ENCODE data around the gene CADPS2.

The CADPS2 gene

DNA sequence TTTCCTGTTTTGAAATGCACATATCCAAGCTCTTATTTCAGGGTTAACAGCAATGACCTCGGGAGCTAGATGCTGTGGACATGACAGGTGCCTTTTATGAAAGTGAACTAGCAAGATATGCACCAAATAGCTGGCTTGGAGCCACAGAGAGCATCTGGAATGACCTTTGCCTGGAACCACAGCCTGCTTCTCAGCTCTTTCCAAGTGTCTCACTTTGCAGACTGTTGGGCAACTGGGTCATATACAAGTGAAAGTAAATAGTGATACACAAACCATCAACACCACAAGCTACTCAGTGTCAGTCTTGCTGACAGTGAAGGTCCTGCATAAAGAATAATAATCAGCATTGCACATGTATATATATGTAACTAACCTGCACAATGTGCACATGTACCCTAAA is 370.9 kb downstream of the CADPS2 start:
- no peak for DNase-seq

DNA sequence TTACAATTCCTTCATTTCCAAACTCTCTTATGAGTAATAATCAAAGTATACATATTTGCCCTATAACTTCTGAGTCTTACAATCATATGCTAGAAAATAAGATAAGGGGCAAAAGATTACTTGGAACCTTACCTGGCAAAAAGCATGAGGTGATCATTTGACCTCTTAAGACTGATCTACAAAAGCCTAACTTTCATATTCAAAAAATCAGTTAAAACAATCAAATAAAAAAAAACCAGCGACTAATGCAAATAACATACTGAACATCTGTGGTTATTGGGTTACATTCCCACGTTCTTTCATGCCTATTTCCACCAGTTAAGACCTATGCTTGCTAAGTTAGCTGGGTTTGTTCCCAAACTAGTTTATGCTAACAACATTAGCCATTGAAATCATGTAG is 375.0 kb downstream of the CADPS2 start:
- DNase-seq: no peak

DNA sequence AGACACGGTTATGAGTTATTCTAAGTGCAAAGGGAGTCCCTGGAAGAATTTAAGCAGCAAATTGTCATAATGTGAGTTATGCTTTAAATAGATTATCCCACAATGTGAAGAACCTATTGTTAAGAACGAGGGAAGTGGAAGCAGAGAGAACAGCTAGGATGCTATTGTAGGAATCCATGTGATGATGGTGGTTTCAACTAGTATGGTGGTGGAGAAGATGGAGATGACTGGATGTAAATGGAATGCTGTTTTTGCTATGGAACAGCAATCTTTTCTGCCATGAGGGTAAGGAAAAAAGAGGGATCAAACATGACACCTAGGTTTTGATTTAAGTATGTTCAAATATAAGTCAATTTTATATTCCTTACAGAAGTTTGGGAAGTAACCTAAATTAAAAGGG is 378.7 kb downstream of the CADPS2 start:
- DNase-seq: no peak

DNA sequence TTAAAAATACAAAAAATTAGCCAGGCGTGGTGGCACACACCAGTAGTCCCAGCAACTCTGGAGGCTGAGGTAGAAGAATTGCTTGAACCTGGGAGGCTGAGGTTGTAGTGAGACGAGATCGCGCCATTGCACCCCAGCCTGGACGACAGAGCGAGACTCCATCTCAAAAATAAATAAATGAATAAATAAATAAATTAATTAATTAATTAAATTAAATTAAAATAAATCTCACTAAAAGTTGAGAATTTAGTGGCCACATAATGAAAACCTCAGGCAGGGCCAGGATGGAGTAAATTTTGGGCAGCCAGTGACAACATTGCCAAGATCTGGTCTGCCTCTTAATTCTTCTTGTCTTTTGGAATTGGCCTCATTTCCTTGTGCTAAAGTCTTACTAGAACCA is 394.3 kb downstream of the CADPS2 start:
- no peak for DNase-seq

DNA sequence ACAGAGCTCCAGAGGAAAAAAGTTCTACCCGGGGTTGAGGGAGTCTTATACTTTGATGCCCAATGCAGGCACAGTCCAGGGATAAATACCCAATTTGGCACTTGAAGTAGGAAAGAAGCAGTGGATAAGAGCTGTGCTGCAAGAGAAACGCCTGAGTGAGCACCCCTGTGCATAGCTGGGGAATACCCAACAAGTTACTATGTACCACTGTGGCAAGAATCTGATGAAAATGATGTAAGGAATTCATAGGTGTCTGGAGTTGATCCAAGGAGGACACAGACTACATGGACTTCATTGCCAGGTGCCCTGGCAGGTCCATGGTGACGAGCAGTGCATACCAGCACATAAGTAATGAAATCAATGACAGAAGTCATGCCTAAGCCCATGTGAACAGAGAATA is 398.0 kb downstream of the CADPS2 start:
- no peak for DNase-seq

DNA sequence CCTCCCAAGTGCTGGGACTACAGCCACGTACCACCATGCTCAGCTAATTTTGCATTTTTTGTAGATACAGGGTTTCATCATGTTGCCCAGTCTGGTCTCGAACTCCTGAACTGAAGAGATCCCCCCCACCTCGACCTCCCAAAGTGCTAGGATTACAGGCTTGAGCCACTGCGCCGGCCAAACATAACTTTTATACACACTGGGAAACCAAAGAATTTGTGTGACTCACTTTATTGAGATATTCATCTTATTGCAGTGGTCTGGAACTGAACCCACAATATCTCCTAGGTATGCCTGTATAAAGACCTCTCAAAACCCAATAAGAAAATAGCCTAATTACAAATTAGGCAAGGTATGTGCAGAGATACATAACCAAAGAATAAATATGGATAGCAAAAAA is 399.1 kb downstream of the CADPS2 start:
- no peak for DNase-seq

DNA sequence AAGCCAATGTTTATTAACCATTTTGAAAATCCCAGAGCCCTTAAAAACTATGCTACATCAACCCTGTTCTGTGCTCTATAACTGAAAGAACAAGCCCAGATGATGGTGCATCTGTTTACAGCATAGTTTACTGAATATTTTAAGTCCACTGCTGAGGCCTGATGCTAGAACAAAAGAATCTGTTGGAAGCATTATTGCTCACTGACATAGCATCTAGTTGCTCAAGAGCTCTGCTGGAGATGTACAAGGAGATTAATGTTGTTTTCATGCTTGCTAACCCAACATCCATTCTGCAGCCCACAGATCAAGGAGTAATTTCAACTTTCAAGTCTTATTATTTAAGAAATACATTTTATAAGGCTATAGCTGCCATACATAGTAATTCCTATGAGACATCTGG is 400.4 kb downstream of the CADPS2 start:
- DNase-seq: no peak

DNA sequence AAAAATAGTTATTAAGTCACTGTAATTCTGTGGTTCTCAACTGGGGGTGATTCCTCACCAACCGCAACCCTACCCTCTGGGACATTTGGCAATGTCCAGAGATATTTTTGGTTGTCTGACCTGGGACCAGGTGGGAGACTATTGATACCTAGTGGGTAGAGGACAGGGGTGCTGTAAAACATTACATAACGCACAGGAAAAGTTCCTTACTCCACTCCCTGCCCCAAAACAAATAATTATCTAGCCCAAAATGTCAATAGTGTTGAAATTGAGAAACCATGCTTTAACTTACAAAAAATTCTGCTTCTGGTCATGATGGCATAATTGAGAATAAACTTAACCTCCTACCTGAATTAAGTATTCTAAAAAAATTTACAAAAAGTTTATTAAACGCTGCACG is 404.0 kb downstream of the CADPS2 start:
- no peak for DNase-seq

DNA sequence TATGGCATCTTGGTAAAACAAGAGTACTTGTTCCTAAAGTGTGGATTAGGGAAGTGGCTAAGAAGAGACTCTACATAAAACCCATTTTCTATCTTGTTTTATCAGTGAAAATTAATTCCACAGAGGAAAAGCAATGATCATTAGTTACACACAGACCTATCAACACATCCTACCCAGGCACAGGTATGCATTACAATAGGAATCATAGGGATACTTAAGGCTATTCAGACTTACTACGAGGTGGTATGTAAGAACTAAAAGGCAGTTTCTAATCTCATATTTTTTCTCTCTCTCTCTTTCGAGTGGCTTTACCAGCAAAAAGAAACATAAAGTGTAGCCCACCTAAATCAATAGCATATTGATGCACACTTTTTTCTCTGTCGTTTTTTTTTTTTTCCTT is 415.4 kb downstream of the CADPS2 start:
- no peak for DNase-seq

DNA sequence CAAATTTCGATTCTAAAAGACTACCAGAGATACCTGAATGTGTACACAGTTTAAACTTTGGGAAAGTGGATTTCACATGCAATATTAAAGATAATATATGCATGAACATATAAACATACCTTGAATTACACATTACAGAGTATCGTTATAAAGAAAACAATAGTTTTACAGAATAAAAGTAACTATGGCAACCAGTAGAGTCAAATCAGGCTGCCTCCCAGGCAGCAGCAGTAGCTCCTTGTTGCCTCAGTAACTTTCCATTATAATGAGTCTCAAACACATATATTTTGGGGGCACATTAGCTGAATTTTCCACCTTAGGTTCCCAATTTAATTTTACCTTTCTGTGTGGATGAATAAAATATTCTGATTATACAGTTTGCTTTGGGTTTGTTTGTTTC is 417.3 kb downstream of the CADPS2 start:
- no peak for DNase-seq

DNA sequence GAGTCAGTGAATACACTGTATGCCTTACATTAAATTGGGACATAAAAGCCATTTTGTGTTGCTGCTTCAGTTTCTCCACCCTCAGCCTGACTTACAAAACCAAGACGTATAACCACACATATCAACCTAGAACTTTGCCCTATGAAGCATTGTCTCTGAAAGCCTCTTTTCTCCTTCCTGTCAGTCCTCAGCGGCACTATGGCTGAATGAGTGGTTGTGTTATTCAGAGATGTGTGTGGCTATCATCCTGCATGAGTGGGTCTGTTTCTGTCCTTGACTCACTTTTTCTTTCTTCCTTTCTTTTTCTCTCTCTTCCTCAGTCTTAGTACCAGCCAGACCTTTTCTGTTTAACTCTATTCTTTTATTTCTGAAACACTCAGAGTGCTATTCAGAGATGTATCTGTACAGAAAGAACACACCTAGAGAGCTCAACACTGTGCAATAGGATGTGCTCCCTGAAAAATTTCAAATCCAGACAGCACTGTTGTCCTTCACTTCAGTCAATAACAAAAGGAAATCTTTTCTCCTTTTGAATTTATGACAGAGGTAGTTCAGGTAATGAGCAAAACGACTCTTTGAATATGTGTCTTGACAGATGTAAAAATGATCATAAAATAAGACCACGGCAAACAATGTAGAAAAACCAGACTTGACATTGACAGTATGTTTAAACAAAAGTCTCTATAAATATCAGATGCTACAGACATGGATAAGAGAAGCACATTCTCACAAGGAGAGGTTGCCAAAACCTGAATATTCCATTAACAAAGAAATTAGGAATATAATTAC is 418.4 kb downstream of the CADPS2 start:
- peak; percentile 19 for DNase-seq

DNA sequence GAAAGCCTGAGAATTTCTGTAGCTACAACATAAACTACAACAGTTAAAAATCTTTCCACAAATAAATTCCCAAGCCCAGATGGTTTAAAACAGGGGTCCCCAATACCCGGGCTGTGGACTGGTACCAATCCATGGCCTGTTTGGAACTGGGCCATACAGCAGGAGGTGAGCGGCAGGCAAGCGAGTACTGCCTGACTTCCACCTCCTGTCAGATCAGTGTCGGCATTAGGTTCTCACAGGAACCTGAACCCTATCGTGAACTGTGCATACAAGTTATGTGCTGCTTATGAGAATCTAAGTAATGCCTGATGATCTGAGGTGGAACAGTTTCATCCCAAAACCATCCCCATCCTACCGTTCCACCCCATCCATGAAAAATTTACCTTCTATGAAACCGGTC is 421.0 kb downstream of the CADPS2 start:
- no peak for DNase-seq

DNA sequence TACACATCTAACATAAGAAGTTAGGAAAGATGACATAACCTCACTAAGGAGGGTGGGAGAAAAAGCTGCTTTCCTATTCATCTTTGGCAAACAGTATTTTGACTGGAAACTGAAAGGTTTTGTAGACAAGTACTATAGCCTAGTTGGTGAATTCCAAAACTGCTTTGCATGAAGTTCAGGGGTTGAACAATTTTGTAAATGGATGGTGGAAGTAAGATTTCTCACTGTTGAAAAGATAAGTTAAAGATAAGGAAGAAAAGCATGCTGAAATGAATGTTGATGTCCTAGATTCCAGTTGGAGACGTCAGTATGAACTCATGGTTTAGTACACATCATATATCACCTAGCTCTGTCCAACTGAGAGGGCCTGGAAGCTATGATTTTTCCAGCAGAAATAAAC is 422.6 kb downstream of the CADPS2 start:
- DNase-seq: no peak

DNA sequence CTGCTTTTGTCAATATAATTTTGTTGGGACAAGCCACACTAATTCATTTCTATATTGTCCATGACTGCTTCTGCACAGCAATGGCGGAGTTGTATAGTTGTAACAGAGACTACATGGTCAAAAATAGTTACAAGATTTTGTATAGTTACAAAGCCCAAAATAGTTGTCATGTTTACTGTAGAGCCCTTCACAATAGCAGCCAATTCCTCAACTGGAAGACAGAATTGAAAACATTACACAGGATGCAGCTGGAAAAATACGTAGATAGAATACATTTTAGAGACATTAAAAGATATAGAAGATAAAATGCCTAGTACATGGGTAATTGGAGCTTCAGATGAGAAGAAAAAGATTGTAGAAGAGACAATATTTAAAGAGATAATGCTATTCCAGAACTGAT is 425.3 kb downstream of the CADPS2 start:
- DNase-seq: no peak

DNA sequence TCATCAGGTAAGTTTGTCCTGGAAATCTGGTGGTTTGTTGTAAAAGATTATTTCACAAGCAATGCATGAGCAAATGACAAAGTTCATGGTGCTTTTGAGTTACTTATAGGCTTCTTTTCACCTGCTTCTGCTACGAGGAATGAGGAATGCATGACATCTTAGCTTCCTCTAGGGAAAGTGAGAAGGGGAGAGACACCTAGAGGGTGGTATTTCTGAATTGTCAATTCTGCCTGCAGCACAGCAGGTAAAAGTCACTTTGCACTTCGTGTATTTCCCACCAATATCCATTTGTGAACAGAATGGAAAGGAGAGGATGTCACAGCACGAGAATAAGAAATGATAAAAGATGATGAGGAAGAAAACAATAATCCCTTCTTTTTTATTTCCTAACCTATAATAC is 428.3 kb downstream of the CADPS2 start:
- no peak for DNase-seq

DNA sequence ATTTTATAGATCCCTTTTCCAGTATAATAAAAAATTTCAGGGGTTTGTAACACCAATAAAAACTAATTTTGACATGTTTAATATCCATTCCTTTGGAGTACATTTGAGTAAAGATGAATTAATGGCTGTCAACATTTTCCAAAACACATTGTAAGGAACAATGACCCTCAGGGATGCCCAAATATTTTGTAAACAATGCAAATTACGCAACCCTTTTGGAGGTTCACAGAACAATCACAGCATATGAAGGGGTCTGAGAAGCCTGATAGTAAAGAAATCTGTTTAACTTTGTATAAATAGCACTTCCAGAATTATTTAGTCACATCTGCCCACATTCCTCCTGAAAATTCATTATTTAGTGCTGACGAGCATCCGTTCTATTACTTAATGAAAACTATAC is 428.9 kb downstream of the CADPS2 start:
- DNase-seq: no peak

DNA sequence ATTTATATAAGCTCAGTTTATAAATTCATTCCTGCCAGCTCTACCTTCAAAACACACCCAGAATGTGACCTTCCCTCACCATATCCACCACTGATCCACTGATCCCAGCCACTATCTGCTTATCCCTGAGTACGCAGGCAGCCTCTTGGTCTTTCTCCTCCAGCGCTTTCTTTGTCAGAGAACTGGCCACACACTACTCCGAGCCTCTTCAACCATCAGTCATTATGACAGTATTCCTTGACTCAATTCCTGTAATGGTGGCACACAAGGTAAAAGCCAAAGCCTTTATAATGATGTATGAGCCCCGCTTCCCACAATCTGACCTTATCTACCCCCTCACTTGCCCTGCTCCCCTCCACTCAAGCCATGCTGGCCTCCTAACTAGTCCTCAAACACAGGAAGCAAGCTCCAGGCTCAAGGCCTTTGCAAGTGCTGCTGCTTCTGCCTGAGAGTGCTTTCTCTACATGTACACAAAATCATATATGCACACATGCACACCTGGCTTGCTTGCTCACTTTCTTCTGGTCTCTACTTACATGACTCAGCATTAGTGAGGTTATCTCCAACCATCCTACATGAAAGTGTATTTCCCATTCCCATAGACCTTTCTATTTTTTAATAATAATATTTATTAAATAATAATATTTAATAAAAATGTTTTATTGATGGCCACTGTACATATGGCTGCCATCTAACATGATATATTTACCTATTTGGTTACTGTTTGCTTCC is 431.3 kb downstream of the CADPS2 start:
- no peak for DNase-seq

DNA sequence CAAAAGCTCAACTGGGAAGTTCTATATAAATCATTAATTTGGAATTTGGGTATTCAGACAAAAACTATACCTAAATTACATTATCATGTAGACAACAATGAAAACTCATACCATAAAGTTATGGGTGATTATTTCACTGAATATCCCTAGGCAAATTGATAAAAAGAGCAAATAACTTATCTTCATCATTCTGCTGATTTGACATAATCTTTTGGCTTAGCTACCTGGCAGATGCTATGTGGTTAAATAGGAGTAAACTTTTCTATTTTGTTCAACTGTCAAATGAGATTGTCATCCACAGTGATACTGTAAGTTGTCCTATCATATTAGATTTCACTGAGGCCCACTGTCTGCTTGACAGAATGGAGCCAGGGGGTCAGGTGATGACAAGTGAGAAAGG is 432.8 kb downstream of the CADPS2 start:
- no peak for DNase-seq

DNA sequence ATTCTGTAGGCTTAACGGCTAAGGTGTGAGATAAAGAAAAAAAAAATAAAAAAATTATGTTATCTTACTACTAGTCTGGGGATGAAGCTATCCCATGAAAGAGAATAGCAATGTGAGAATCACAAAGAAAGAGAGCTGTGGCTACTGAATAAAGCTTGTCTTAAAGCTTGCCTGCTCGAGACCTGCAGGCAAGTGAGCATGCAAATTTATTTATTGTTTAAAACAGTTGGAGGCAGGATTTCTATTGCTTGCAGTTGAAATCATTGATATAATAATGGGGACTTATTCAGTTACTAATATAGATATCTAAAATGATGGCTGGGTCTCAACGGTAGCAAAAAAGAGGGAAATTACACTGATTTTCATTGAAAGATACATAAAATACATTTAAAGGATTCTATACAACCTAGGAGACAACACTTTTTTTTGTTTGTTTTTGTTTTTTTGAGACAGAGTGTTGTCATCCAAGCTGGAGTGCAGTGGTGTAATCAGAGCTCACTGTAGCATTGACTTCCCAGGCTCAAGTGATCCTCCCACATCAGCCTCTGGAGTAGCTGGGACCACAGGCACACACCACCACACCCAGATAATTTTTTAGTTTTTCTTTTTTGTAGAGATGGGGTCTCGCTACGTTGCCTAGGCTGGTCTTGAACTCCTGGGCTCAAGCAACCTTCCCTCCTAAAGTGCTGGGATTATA is 437.2 kb downstream of the CADPS2 start:
- DNase-seq: no peak

DNA sequence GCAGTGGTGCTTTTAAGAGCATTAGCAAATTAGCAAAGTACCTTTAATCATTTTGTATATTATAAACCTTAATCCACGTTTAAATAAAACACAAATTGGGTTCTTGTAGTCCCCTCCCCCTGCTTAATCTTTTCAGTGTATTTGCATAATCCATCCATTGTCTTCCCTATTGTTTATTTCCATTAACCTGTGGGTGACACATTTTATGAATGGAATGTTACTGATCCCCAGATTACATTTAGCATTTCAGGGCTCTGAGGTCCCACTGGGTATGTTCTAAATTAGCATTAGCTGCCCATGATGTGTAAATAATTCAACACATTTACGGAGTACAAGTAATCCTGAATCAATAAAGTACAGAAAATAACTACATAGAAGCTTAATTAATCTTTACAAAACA is 443.3 kb downstream of the CADPS2 start:
- no peak for DNase-seq

DNA sequence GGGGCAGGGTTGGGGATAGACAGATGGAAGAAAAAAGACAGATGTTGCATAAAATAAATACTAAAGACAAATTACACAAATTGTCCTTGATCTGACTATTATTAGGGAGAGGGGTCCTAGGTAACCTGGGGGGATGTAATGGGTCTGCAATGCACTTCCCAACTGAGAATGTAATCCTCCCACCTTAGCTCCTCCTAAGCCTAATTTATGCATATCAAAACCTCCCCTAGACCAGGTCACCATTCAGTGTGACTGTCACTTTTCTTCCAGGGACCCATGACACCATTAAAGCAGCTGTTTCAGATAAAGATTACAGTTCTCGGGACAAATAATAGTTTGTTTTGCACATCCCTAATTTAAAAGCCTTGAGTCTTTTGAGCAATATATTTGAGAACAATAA is 447.8 kb downstream of the CADPS2 start:
- DNase-seq: no peak

DNA sequence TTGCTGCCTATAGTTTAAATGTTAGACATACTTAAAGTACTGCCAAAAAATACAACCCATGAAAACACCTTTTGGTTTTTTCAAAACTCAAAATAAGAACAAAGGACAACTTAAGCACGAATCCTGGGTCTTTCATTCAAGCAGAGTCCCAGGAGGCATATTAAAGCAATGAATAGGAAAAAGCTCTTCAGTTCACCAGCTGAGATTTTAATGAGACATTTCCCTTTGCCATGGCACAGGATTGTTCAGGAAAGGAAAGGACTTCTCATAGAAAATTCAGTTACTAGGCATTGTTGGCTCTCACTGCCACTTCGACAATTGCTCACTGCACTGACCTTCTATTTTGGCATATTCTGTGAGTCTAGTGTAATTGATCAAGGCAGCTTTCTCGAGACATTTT is 448.3 kb downstream of the CADPS2 start:
- DNase-seq: peak; percentile 30

DNA sequence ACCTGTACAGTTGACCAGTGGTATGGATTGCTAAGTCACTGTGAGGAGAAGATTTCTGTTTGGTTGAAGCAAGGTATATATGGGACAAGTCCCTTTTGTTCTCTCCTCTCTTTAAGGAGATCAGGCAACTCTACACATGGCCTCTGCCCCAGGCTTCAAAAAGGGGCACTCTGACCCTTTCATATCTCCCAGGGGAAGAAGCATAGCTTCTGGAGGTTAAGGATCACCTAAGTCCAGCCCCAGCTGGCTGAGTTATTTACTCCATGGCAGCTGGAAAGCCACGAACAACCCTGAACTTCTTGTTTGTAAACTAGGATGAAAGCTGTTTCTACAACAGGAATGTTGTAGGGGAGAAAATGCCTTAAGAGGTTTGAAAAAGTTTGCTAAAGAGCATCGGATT is 452.5 kb downstream of the CADPS2 start:
- DNase-seq: no peak

DNA sequence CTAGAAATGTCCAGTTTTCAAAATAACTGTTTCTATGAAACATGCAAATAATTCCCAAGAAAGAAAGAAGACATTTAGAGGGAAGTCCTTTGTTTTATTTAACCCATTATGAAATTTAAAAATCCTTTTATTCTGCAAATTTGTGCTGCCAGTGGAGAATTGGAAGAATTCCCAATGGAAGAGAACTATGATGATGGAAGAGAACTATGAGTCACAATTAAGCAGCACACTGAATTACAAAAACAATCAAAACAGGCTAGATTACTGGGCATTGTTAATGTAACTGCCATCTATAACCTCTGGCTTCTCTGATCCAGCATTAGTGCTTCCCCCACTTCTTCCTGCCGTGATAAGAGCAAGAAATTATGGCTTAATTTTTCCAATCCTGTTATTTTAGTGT is 455.6 kb downstream of the CADPS2 start:
- DNase-seq: no peak
